Effector memory CD8-positive, alpha-beta T cell (primary cell): ENCODE results near the gene ECE1.
A peak's percentile ranks its signal among the peaks of the same experiment; 100 is the strongest.
"Not testable (repeated sequence)": the region's sequence is repeated elsewhere in the genome, so short reads cannot be mapped to it uniquely, and the experiment has no call there.

Experiments used
- ATAC-seq: fragments of 150-1000 bp; cut with Tn5 transposase; replicated peaks from 2 replicates; pipeline ENCODE4 v1.10.0; 2021; ENCODE audit warnings: mild to moderate bottlenecking, moderate library complexity
- DNase-seq, 3 experiments: peaks; one replicate each; pipeline ENCODE4 v3.0.0; 2021
- H3K27ac Mint-ChIP-seq, 2 donors: one replicate each; pipeline ENCODE4 v1.8.0; 2022; ENCODE audit warnings: mild to moderate bottlenecking in 2 of 2, mixed read lengths in 2 of 2, moderate library complexity in 2 of 2
- H3K27me3 Mint-ChIP-seq, 2 donors: one replicate each; pipeline ENCODE4 v1.8.0; 2022; ENCODE audit warnings: mixed read lengths in 2 of 2
- H3K36me3 Mint-ChIP-seq: one replicate; pipeline ENCODE4 v1.8.0; 2022; ENCODE audit warnings: mild to moderate bottlenecking, moderate library complexity, mixed read lengths; ENCODE audit not compliant: insufficient read depth
- H3K4me1 Mint-ChIP-seq, 2 donors: one replicate each; pipeline ENCODE4 v1.8.0; 2022; ENCODE audit warnings: low read depth in 2 of 2, mixed read lengths in 2 of 2
- H3K4me3 Mint-ChIP-seq, 2 donors: one replicate each; pipeline ENCODE4 v1.8.0; 2022; ENCODE audit warnings: mild to moderate bottlenecking in 2 of 2, mixed read lengths in 2 of 2, moderate library complexity in 2 of 2
- H3K9me3 Mint-ChIP-seq, 2 donors: one replicate each; pipeline ENCODE4 v1.8.0; 2022; ENCODE audit warnings: mixed read lengths in 2 of 2

ECE1 gene

DNA sequence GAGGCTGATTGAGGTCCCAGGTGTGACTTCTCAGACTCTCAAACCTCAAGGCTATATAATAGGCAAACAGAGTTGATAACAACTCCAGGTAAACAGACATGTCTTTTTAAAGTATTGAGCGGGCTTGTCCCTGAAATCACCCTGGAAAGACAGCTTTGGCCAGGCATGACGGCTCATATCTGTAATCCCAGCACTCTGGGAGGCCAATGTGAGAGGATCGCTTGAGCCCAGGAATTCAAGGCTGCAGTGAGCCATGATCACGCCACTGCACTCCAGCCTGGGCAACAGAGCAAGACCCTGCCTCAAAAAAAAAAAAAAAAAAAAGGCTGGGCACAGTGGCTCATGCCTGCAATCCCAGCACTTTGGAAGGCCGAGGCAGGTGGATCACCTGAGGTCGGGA lies 4.9 kb downstream of the ECE1 start:
- Mint-ChIP-seq H3K4me1 (peaks cover 28 to 30% of the 10 kb centered on the region in 2 donors), H3K36me3 (peaks cover 27% of the 10 kb centered on the region)
- not testable (repeated sequence) for H3K27ac Mint-ChIP-seq

DNA sequence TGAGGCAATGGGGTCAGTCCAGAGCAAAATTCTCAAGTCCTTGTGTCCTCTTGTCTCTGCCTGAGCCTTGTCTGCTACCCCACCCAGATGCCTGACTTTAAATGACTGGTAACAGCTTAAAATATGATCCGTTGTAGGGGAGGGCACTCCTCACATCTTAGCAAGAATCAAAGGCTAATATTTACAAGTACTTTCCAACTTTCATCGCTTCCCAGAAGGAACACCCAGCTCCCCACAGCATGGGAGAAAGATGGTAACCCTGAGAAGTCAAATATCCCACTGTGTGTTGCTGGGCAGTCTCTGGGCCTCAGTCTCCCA lies 5.2 kb downstream of the ECE1 start:
- Mint-ChIP-seq H3K36me3 (peaks cover 27% of the 10 kb centered on the region), H3K27me3 (no peaks in the 10 kb centered on the region), H3K9me3 (no peaks in the 10 kb centered on the region), H3K4me1 (peaks cover 32 to 34% of the 10 kb centered on the region in 2 donors), H3K27ac (no peak overlapping the region), H3K4me3 (no peak overlapping the region)
- no peak for DNase-seq
- no peak for ATAC-seq

More for the DNA sequence above, 4.9 kb downstream of the ECE1 start:
- not testable (repeated sequence) for H3K27me3 Mint-ChIP-seq, ATAC-seq, DNase-seq, H3K4me3 Mint-ChIP-seq, H3K9me3 Mint-ChIP-seq

DNA sequence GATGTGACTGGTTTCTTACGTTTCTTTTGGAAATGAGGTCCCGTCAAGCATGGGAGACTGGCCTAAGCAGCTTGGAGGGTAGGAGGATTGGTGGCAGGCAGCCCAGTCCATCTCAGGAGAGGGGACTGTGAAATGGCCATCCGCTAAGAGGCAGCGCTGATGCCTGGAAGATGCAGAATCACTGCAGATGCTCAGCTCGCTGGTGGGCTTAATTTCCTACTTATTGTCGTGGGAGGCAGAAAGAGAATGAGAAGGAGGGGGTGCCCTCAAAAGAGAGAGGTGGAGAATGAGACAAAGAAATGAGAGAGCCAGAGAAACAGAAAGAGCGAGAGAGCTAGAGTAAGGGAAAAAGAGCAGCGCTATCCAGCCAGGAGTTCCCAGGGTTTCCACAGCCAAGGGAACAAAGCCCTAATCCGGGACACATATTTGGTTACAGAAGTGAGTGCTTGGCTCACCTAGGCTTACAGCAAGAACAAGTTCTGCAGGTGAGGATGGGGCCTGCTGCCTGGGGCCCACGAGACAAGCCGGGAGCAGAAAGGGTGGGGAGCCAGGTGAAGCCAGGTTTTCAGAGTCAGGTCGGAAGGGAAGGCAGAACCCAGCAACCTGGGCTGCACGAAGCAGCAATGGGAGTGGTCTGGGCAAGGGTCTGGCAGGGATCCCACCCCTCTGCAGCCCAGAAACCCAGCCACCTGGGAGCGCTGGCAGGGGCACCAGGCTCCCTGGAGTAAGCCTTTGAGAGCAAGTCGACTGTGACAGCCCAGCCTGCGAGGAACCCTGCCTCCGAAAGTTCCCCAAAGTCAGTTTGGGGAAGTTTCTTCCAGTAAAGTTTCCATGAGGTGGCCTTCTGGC lies 5.8 kb downstream of the ECE1 start:
- no peak for ATAC-seq
- no peak for DNase-seq
- Mint-ChIP-seq H3K9me3 (no peaks in the 10 kb centered on the region), H3K4me3 (no peak overlapping the region), H3K27ac (no peak overlapping the region), H3K27me3 (no peaks in the 10 kb centered on the region), H3K4me1 (peaks cover 36% of the 10 kb centered on the region in 2 donors), H3K36me3 (peaks cover 25% of the 10 kb centered on the region)

DNA sequence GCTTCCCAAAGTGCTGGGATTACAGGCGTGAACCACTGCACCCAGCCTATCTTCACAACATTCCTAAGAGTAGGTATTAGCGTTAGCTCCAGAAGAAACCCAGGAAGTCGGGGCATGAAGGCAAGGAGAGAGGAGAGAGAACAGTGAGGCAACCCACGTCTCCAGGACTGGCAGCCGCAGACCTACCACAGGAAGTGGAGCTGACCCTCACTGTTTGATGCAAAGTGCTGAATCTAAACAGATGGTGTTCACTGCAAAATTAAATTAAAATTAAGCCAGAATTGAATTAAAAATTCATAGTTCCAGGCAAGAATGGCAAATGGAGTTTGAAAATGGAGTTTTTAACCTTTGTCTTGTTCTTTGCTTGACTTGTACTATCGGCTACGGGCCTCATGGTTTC lies 6.7 kb downstream of the ECE1 start:
- H3K9me3 Mint-ChIP-seq, result no peaks in the 10 kb centered on the region

DNA sequence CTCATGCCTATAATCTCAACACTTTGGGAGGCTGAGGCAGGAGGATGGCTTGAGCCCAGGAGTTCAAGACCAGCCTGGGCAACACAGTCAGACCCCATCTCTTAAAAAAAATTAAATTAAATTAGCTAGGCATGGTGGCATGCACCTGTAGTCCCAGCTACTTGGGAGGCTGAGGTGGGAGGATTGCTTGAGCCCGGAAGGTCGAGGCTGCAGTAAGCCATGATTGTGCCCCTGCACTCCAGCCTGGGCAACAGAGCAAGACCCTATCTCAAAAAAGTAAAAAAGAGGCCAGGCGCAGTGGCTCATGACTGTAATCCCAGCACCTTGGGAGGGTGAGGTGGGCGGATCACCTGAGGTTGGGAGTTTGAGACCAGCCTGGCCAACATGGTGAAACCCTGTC lies 8.2 kb downstream of the ECE1 start:
- Mint-ChIP-seq H3K4me1 (peaks cover 32 to 33% of the 10 kb centered on the region in 2 donors), H3K36me3 (peaks cover 21% of the 10 kb centered on the region)
- not testable (repeated sequence) for DNase-seq, H3K27me3 Mint-ChIP-seq, H3K9me3 Mint-ChIP-seq, ATAC-seq, H3K27ac Mint-ChIP-seq, H3K4me3 Mint-ChIP-seq

More for the DNA sequence above, 6.7 kb downstream of the ECE1 start:
- H3K4me1 Mint-ChIP-seq, result peaks cover 35 to 36% of the 10 kb centered on the region in 2 donors
- no peak overlapping the region for H3K27ac Mint-ChIP-seq
- ATAC-seq (no peak), DNase-seq (no peak)
- no peaks in the 10 kb centered on the region for H3K27me3 Mint-ChIP-seq
- no peak overlapping the region for H3K4me3 Mint-ChIP-seq
- H3K36me3 Mint-ChIP-seq, result peaks cover 27% of the 10 kb centered on the region

DNA sequence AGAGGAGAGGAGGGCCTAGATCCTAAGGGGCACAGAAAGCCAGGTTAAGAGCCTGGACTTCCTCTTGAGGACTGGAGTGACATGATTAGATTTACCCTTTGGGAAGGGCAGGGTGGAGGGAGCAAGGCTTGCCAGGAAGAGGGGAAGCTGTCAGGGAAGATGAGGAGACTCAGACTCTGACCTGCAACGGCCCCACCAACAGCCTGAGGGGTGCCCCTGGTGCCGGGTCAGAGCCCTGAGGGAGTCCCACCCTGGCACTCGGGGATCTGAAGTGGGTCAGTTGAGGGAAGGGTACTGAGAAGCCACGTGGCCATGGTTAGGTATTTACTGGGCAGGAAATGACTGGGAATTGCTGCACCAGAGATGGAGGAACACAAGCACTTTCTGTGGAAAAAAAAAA lies 9.8 kb downstream of the ECE1 start:
- peaks cover 30 to 33% of the 10 kb centered on the region in 2 donors for H3K4me1 Mint-ChIP-seq
- no peaks in the 10 kb centered on the region for H3K27me3 Mint-ChIP-seq
- no peaks in the 10 kb centered on the region for H3K9me3 Mint-ChIP-seq
- peaks cover 23% of the 10 kb centered on the region for H3K36me3 Mint-ChIP-seq
- DNase-seq (no peak), ATAC-seq (no peak)
- H3K27ac Mint-ChIP-seq, result peak overlapping the region; percentile 89 to 97
- peak overlapping the region; percentile 72 to 75 for H3K4me3 Mint-ChIP-seq

DNA sequence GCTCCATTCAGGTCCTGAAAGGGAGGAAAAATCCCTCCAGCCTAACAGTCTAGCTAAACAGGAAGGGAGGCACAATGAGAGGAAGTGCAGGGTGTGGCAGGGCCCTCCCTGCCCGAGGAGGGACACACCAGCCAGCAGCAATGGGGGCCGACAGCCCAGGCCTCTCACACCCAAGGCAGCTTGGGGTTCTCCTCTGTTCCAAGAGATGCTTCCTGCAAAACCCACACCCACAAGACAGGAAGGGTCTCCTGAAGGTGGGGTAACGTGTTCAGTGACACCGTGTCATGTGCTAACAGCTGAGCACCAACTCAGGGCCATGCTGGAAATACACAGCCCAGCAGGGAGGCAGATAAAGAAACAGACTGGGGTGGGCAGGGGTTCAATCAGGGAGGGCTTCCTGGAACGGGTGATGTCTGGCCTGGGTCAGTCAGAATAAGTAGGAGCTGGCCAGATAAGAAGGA lies 10.2 kb downstream of the ECE1 start:
- no peaks in the 10 kb centered on the region for H3K27me3 Mint-ChIP-seq
- no peaks in the 10 kb centered on the region for H3K9me3 Mint-ChIP-seq
- H3K4me1 Mint-ChIP-seq, result peaks cover 30 to 33% of the 10 kb centered on the region in 2 donors
- H3K27ac Mint-ChIP-seq, result peak overlapping the region; percentile 89 to 97
- peaks cover 28% of the 10 kb centered on the region for H3K36me3 Mint-ChIP-seq
- ATAC-seq (peak; percentile 47), DNase-seq (no peak)
- H3K4me3 Mint-ChIP-seq, result peak overlapping the region; percentile 72 to 75

DNA sequence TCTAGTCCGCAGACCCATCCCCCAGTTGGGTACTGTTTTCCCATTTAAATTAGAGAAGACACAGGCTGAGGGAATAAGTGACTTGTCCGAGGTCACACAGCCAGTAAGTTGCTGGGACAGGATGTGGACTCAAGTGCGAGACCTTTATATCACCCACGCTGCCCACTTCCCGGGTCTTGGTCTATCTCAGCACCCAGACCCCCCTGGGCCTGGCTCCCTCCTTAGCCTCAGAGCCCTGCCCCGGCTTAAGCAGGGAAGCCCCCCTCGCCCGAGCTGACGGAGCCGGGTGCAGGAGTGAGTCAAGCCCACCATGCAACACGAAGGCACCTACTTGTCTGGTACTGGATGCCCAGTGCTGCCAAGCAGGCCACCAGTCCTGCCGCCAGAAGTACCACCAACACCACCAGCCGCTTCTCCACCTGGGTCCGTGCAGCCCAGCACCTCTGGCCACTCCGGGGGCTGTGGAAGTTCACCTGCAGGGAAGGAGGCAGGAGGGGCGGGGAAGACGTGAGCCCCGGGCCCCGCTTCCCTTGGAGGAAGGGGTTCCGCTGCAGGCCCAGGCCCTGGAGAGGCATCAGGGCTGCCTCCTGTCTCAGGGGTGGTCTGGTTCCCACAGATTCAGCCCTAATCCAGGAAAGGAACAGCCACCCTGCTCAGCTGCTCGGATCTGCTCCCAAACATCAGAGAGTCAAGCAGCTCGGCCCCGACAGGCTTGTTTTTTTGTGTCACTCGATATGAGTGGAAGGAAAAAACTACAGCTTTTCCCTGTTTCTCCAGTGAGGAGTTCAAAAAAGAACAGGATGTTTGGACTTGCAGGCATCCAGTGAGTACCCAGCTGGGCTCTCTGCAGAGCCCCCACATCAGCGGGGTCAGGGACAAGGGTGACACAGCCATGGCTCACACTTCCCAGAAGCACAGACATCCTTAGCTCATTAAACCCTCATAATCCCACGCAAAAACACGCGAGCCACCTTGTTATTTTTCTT lies 11.1 kb downstream of the ECE1 start:
- Mint-ChIP-seq H3K9me3 (no peaks in the 10 kb centered on the region), H3K4me3 (peak overlapping the region; percentile 72 to 75), H3K27ac (peak overlapping the region; percentile 89 to 97), H3K4me1 (peaks cover 30 to 32% of the 10 kb centered on the region in 2 donors), H3K36me3 (peaks cover 28% of the 10 kb centered on the region), H3K27me3 (no peaks in the 10 kb centered on the region)
- DNase-seq (peak; percentile 35 to 39 (median 36)), ATAC-seq (peak; percentile 87)

DNA sequence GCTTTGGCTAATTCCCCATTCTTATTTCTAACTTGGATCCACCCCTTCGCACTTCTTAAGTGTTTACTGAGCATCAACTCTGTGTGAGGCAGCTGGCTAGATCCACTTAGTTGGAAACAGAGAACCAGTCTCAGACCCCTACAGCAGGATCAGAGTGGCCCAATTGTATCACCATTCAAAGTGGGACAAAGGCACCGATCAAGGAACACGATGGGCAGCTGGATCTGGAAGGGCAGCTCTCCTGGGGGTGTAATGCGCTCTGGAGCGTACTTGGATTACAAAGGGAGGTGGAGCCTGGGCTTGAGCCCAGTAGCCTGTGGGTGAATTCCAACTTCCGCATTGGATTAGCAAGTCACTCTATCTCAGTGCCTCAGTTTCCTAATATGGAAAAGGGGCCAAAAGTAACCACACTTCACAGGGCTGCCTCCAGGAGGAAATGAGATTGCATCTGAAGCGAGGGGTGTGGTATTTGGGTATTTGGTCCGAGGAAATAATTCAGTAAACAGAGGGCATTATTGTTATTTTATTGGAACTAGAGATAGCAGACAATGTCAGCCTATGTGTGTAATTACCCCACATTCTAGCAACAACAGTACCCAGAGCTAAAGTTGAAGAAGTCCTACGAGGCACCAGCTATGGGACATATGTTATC lies 11.9 kb downstream of the ECE1 start:
- no peaks in the 10 kb centered on the region for H3K9me3 Mint-ChIP-seq
- peaks cover 22% of the 10 kb centered on the region for H3K36me3 Mint-ChIP-seq
- H3K27ac Mint-ChIP-seq, result peak overlapping the region; percentile 88 to 97
- DNase-seq (no peak), ATAC-seq (no peak)
- peak overlapping the region; percentile 72 to 75 for H3K4me3 Mint-ChIP-seq
- H3K27me3 Mint-ChIP-seq, result no peaks in the 10 kb centered on the region
- H3K4me1 Mint-ChIP-seq, result peaks cover 30 to 32% of the 10 kb centered on the region in 2 donors

DNA sequence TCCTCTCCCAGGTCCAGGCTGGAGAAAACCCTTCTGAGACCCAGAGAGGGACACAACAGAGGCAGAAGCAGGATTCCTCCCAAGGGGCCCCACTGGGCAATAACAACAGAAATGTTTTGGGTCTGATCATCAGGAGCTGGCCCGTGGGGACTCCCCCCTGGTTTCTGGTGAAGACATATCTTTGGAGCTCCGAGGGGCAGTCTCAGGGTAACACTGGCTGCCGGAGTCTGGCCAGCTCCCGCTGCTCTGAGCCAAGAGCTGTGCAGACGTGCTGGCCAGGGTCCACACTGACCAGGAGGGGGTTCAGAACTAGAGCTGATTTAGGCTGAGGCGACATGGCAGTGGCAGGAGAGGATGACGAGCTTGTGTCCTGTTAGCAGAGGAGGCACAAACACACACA lies 13.1 kb downstream of the ECE1 start:
- Mint-ChIP-seq H3K27me3 (no peaks in the 10 kb centered on the region), H3K36me3 (peaks cover 22% of the 10 kb centered on the region), H3K27ac (peak overlapping the region; percentile 39 to 80), H3K9me3 (no peaks in the 10 kb centered on the region), H3K4me3 (no peak overlapping the region), H3K4me1 (peaks cover 30 to 35% of the 10 kb centered on the region in 2 donors)
- DNase-seq (no peak), ATAC-seq (no peak)

DNA sequence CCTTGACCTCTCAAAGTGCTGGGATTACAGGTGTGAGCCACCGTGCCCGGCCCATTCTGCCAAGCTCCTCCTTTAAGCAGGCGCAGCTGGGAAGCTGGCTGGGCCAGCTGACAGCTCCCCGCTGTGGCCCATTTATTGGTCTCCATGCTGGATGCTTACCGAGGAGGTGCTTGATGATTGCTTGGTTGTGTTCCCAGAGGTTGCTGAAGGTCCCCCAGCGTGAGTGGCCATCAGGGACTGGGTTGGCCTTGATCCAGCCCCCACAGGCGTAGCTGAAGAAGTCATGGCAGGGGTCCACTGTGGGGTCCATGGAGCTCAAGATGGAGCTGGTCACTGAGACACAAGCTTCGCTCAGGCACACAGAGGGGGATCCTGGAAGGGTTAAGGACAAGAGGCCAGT lies 17.7 kb downstream of the ECE1 start:
- no peak for DNase-seq
- no peak overlapping the region for H3K4me3 Mint-ChIP-seq
- peak overlapping the region in 1 of 2 donors; percentile 51 for H3K27ac Mint-ChIP-seq
- no peaks in the 10 kb centered on the region for H3K27me3 Mint-ChIP-seq
- H3K4me1 Mint-ChIP-seq, result peaks cover 7 to 12% of the 10 kb centered on the region in 2 donors
- H3K9me3 Mint-ChIP-seq, result no peaks in the 10 kb centered on the region
- H3K36me3 Mint-ChIP-seq, result peaks cover 16% of the 10 kb centered on the region
- ATAC-seq, result no peak

DNA sequence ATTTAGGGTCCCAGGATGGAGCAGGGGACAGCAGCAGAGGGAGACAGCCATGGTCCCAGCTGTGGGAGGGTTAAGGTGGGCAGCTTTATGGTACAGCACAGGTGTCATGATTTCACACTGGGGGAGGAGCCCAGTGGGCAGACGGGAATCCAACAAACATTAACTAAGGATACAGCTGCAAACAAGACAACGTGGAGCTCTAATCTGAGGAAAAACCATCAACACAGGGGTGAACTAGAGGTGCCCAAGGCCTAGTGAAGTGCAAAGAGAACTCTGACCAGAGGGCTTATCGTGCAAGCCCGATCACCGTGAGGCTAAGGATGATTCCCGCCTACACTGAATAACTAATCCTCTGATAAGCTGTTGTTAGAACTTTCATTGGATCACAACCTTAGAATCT lies 18.7 kb downstream of the ECE1 start:
- no peak overlapping the region for H3K27ac Mint-ChIP-seq
- H3K4me3 Mint-ChIP-seq, result no peak overlapping the region
- ATAC-seq (no peak), DNase-seq (no peak)
- no peaks in the 10 kb centered on the region for H3K9me3 Mint-ChIP-seq
- no peaks in the 10 kb centered on the region for H3K27me3 Mint-ChIP-seq
- peaks cover 7 to 12% of the 10 kb centered on the region in 2 donors for H3K4me1 Mint-ChIP-seq
- H3K36me3 Mint-ChIP-seq, result peaks cover 19% of the 10 kb centered on the region

DNA sequence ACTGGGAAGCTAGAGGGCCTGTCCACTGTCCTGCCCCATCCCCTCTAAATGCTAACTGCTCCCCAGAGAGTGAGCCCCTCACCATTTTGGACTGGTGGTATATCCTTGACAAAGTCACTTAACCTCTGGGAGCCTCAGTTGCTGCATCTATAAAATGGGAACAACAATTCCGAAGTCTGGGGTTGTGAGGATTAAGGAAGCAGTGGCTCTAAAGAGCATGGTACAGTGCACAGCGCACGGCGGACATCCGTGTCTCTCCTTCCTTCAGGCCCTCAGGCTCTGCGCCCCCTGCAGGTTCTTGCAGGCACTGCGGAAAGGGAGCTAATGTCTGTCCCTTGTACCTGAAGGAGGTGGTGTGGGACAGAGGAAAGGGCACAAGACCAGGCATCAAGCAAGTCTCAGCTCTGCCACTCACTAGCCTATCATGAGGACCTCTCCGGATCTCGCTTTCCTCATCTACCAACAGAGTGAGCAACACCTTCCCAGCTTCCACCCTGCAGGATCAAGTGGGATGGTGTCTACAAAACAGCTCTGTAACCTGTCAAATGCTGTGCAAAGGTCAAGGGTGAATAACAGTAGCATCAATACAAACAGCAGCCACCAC lies 20.1 kb downstream of the ECE1 start:
- DNase-seq (peak; percentile 79 to 80 (median 80)), ATAC-seq (peak; percentile 95)
- peaks cover 7 to 12% of the 10 kb centered on the region in 2 donors for H3K4me1 Mint-ChIP-seq
- no peaks in the 10 kb centered on the region for H3K27me3 Mint-ChIP-seq
- peaks cover 12% of the 10 kb centered on the region for H3K36me3 Mint-ChIP-seq
- peak overlapping the region; percentile 31 to 74 for H3K27ac Mint-ChIP-seq
- no peak overlapping the region for H3K4me3 Mint-ChIP-seq
- no peaks in the 10 kb centered on the region for H3K9me3 Mint-ChIP-seq
